ENCODE measurements around the gene IGFL2. TPM values are rescaled to one million over a fixed set of nuclear protein-coding genes. Genes with fewer than 3 reads are reported as not detected.
A peak's percentile ranks its signal among the peaks of the same experiment; 100 is the strongest.
"Not testable (repeated sequence)": the region's sequence is repeated elsewhere in the genome, so short reads cannot be mapped to it uniquely, and the experiment has no call there.

Gene IGFL2
- total and polyA plus RNA-seq, 5 donors from 2014 or later, result 0.36 to 0.98 (median 0.94) TPM; not detected in 2

- not testable (repeated sequence) for H3K4me3 ChIP-seq (ENCODE audit: low read depth, low read length); H3K4me3 Mint-ChIP-seq; H3K27ac ChIP-seq (ENCODE audit: insufficient read depth, low read length, poor library complexity, severe bottlenecking); H3K4me1 ChIP-seq (ENCODE audit: control insufficient read depth, insufficient read depth, low read length, poor library complexity, severe bottlenecking); H3K27me3 ChIP-seq (ENCODE audit: control insufficient read depth, insufficient read depth, low read length); H3K27ac Mint-ChIP-seq; H3K4me1 Mint-ChIP-seq; H3K36me3 ChIP-seq (ENCODE audit: control insufficient read depth, insufficient read depth, low read length); H3K9me3 Mint-ChIP-seq; ATAC-seq (ENCODE audit: low read depth in 2 of 2); DNase-seq; H3K36me3 Mint-ChIP-seq; H3K9me3 ChIP-seq (ENCODE audit: control insufficient read depth in 2 of 2, low read length in 2 of 2)
- H3K27me3 Mint-ChIP-seq, result peaks cover 48% of the 10 kb centered on the region
These were observed 44.6 kb downstream of the IGFL2 start for GRCh38 chr19:46192626-46192991.

- H3K4me3 Mint-ChIP-seq, result no peak overlapping the region
- H3K27me3 Mint-ChIP-seq, result peaks cover 48% of the 10 kb centered on the region
- H3K36me3 Mint-ChIP-seq, result no peaks in the 10 kb centered on the region
- no peaks in the 10 kb centered on the region for H3K4me1 ChIP-seq (ENCODE audit: control insufficient read depth, insufficient read depth, low read length, poor library complexity, severe bottlenecking)
- H3K27me3 ChIP-seq (ENCODE audit: control insufficient read depth, insufficient read depth, low read length), result peaks cover 6% of the 10 kb centered on the region
- no peak overlapping the region for H3K27ac ChIP-seq (ENCODE audit: insufficient read depth, low read length, poor library complexity, severe bottlenecking)
- H3K4me3 ChIP-seq (ENCODE audit: low read depth, low read length), result no peak overlapping the region
- H3K27ac Mint-ChIP-seq, result no peak overlapping the region
- ATAC-seq (ENCODE audit: low read depth in 2 of 2) (no peak), DNase-seq (peak in 1 of 3 donors; percentile 21)
- no peaks in the 10 kb centered on the region for H3K9me3 ChIP-seq (ENCODE audit: control insufficient read depth in 2 of 2, low read length in 2 of 2)
- no peaks in the 10 kb centered on the region for H3K4me1 Mint-ChIP-seq
- no peaks in the 10 kb centered on the region for H3K36me3 ChIP-seq (ENCODE audit: control insufficient read depth, insufficient read depth, low read length)
- peaks cover 0 to 2% (median 0%) of the 10 kb centered on the region in 7 donors for H3K9me3 Mint-ChIP-seq
These were observed 45.1 kb downstream of the IGFL2 start for GRCh38 chr19:46192992-46193650.

GRCh38 chr19:46193678-46194077, 45.6 kb downstream of the IGFL2 start:
- DNase-seq (no peak), ATAC-seq (ENCODE audit: low read depth in 2 of 2) (no peak)
- H3K4me3 Mint-ChIP-seq, result no peak overlapping the region
- H3K9me3 Mint-ChIP-seq, result peaks cover 0 to under 1% (median 0%) of the 10 kb centered on the region in 7 donors
- H3K4me3 ChIP-seq (ENCODE audit: low read depth, low read length), result no peak overlapping the region
- H3K27me3 ChIP-seq (ENCODE audit: control insufficient read depth, insufficient read depth, low read length), result peaks cover 3% of the 10 kb centered on the region
- no peaks in the 10 kb centered on the region for H3K4me1 ChIP-seq (ENCODE audit: control insufficient read depth, insufficient read depth, low read length, poor library complexity, severe bottlenecking)
- no peaks in the 10 kb centered on the region for H3K36me3 ChIP-seq (ENCODE audit: control insufficient read depth, insufficient read depth, low read length)
- H3K27ac ChIP-seq (ENCODE audit: insufficient read depth, low read length, poor library complexity, severe bottlenecking), result no peak overlapping the region
- H3K27ac Mint-ChIP-seq, result peak overlapping the region in 1 of 3 donors; percentile 21
- H3K9me3 ChIP-seq (ENCODE audit: control insufficient read depth in 2 of 2, low read length in 2 of 2), result no peaks in the 10 kb centered on the region
- no peaks in the 10 kb centered on the region for H3K4me1 Mint-ChIP-seq
- peaks cover 45% of the 10 kb centered on the region for H3K27me3 Mint-ChIP-seq
- H3K36me3 Mint-ChIP-seq, result no peaks in the 10 kb centered on the region

- Histone ChIP-seq H3K36me3 (ENCODE audit: control insufficient read depth, insufficient read depth, low read length) (no peaks in the 10 kb centered on the region), H3K9me3 (ENCODE audit: control insufficient read depth in 2 of 2, low read length in 2 of 2) (no peaks in the 10 kb centered on the region), H3K27ac (ENCODE audit: insufficient read depth, low read length, poor library complexity, severe bottlenecking) (no peak overlapping the region), H3K4me1 (ENCODE audit: control insufficient read depth, insufficient read depth, low read length, poor library complexity, severe bottlenecking) (no peaks in the 10 kb centered on the region), H3K27me3 (ENCODE audit: control insufficient read depth, insufficient read depth, low read length) (peaks cover 3% of the 10 kb centered on the region), H3K4me3 (ENCODE audit: low read depth, low read length) (no peak overlapping the region)
- H3K4me1 Mint-ChIP-seq, result no peaks in the 10 kb centered on the region
- H3K27ac Mint-ChIP-seq, result no peak overlapping the region
- ATAC-seq (ENCODE audit: low read depth in 2 of 2) (no peak), DNase-seq (no peak)
- peaks cover 34% of the 10 kb centered on the region for H3K27me3 Mint-ChIP-seq
- no peak overlapping the region for H3K4me3 Mint-ChIP-seq
- H3K9me3 Mint-ChIP-seq, result no peaks in the 10 kb centered on the region
- no peaks in the 10 kb centered on the region for H3K36me3 Mint-ChIP-seq
These were observed 47.1 kb downstream of the IGFL2 start for GRCh38 chr19:46195104-46195503.

GRCh38 chr19:46195919-46196318, 47.9 kb downstream of the IGFL2 start:
- not testable (repeated sequence) for ATAC-seq (ENCODE audit: low read depth in 2 of 2); H3K27me3 ChIP-seq (ENCODE audit: control insufficient read depth, insufficient read depth, low read length); H3K27ac ChIP-seq (ENCODE audit: insufficient read depth, low read length, poor library complexity, severe bottlenecking); H3K9me3 Mint-ChIP-seq; H3K27ac Mint-ChIP-seq; H3K4me3 ChIP-seq (ENCODE audit: low read depth, low read length); H3K9me3 ChIP-seq (ENCODE audit: control insufficient read depth in 2 of 2, low read length in 2 of 2); H3K36me3 ChIP-seq (ENCODE audit: control insufficient read depth, insufficient read depth, low read length); H3K36me3 Mint-ChIP-seq; H3K4me1 Mint-ChIP-seq; H3K4me3 Mint-ChIP-seq; DNase-seq; H3K4me1 ChIP-seq (ENCODE audit: control insufficient read depth, insufficient read depth, low read length, poor library complexity, severe bottlenecking)
- H3K27me3 Mint-ChIP-seq, result peaks cover 32% of the 10 kb centered on the region

- Histone ChIP-seq H3K27ac (ENCODE audit: insufficient read depth, low read length, poor library complexity, severe bottlenecking) (no peak overlapping the region), H3K4me3 (ENCODE audit: low read depth, low read length) (no peak overlapping the region), H3K9me3 (ENCODE audit: control insufficient read depth in 2 of 2, low read length in 2 of 2) (no peaks in the 10 kb centered on the region), H3K36me3 (ENCODE audit: control insufficient read depth, insufficient read depth, low read length) (no peaks in the 10 kb centered on the region), H3K4me1 (ENCODE audit: control insufficient read depth, insufficient read depth, low read length, poor library complexity, severe bottlenecking) (no peaks in the 10 kb centered on the region), H3K27me3 (ENCODE audit: control insufficient read depth, insufficient read depth, low read length) (no peaks in the 10 kb centered on the region)
- ATAC-seq (ENCODE audit: low read depth in 2 of 2), result no peak
- Mint-ChIP-seq H3K27me3 (peaks cover 38% of the 10 kb centered on the region), H3K36me3 (no peaks in the 10 kb centered on the region), H3K4me1 (no peaks in the 10 kb centered on the region), H3K9me3 (no peaks in the 10 kb centered on the region), H3K27ac (no peak overlapping the region), H3K4me3 (no peak overlapping the region)
- no peak for DNase-seq
These were observed 48.5 kb downstream of the IGFL2 start for GRCh38 chr19:46196410-46197124.

GRCh38 chr19:46197314-46198070, 49.5 kb downstream of the IGFL2 start:
- no peaks in the 10 kb centered on the region for H3K36me3 Mint-ChIP-seq
- no peaks in the 10 kb centered on the region for H3K4me1 Mint-ChIP-seq
- no peaks in the 10 kb centered on the region for H3K9me3 Mint-ChIP-seq
- no peak overlapping the region for H3K27ac Mint-ChIP-seq
- ATAC-seq (ENCODE audit: low read depth in 2 of 2) (no peak), DNase-seq (no peak)
- H3K36me3 ChIP-seq (ENCODE audit: control insufficient read depth, insufficient read depth, low read length), result no peaks in the 10 kb centered on the region
- H3K27me3 Mint-ChIP-seq, result peaks cover 40% of the 10 kb centered on the region
- H3K9me3 ChIP-seq (ENCODE audit: control insufficient read depth in 2 of 2, low read length in 2 of 2), result no peaks in the 10 kb centered on the region
- H3K4me3 Mint-ChIP-seq, result no peak overlapping the region
- H3K27me3 ChIP-seq (ENCODE audit: control insufficient read depth, insufficient read depth, low read length), result no peaks in the 10 kb centered on the region
- no peak overlapping the region for H3K27ac ChIP-seq (ENCODE audit: insufficient read depth, low read length, poor library complexity, severe bottlenecking)
- no peak overlapping the region for H3K4me3 ChIP-seq (ENCODE audit: low read depth, low read length)
- no peaks in the 10 kb centered on the region for H3K4me1 ChIP-seq (ENCODE audit: control insufficient read depth, insufficient read depth, low read length, poor library complexity, severe bottlenecking)
